ENCODE measurements around the gene AP5S1. TPM values are rescaled to one million over a fixed set of nuclear protein-coding genes. Genes with fewer than 3 reads are reported as not detected.

The AP5S1 gene
- total RNA-seq, 1 experiment from 2014 or later: 3.9 TPM

DNA sequence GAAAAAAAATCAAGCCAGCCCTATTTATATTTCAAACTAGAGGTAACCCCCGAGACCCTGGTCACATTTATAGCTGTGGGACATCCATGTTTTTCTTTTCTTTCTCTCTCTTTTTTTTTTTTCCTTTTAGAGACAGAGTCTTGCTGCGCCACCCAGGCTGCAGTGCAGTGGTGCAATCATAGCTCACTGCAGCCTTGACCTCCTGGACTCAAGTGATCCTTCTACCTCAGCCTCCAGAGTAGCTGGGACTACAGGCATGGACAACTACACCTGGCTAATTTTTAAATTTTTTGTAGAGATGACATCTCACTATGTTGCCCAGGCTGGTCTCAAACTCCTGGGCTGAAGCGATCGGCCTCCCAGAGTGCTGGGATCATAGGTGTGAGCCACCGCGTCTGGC lies 38.3 kb downstream of the AP5S1 start:
- H2BK20ac ChIP-seq (ENCODE audit: low read depth, low read length, poor library complexity, severe bottlenecking): no peak overlapping the region
- H2BK120ac ChIP-seq (ENCODE audit: low read depth, low read length, poor library complexity, severe bottlenecking): no peak overlapping the region
- no peak overlapping the region for H4K91ac ChIP-seq (ENCODE audit: insufficient read length, low read depth, low read length)
- H3K27ac ChIP-seq (ENCODE audit: insufficient read length, low read depth, low read length): no peak overlapping the region
- no peak overlapping the region for H2BK5ac ChIP-seq (ENCODE audit: insufficient read length, low read length)
- Mint-ChIP-seq H3K27me3 (ENCODE audit: low read depth) (peaks cover 2% of the 10 kb centered on the region), H3K9me3 (peaks cover 0 to 4% of the 10 kb centered on the region in 2 experiments; a peak in 2 of 5 replicates), H3K27ac (no peak overlapping the region), H3K4me1 (peaks cover 0 to 2% of the 10 kb centered on the region in 2 experiments; a peak in 1 of 4 replicates), H3K4me3 (no peak overlapping the region), H3K36me3 (ENCODE audit: insufficient read depth in 1 of 3, low read depth in 3 of 3) (peaks cover 40 to 77% (median 64%) of the 10 kb centered on the region in 3 experiments)
- H2AFZ ChIP-seq (ENCODE audit: low read length): no peak overlapping the region
- no peak overlapping the region for H4K5ac ChIP-seq (ENCODE audit: insufficient read length, low read depth, low read length)
- no peaks in the 10 kb centered on the region for H3K79me2 ChIP-seq (ENCODE audit: insufficient read depth, low read length)
- H3K56ac ChIP-seq (ENCODE audit: insufficient read length, low read depth, low read length): no peak overlapping the region
- no peak overlapping the region for H3K9ac ChIP-seq (ENCODE audit: extremely low read depth, insufficient read length, low read length)
- no peak overlapping the region for H3K4me2 ChIP-seq (ENCODE audit: insufficient read depth, insufficient read length, low read length)
- H3K4me1 ChIP-seq (ENCODE audit: insufficient read depth, low read length): no peaks in the 10 kb centered on the region
- H3K79me1 ChIP-seq (ENCODE audit: insufficient read depth, low read depth, low read length, poor library complexity, severe bottlenecking): no peaks in the 10 kb centered on the region
- WGBS (ENCODE audit: extremely low coverage, insufficient read length, low lambda C conversion rate): no CpG with 5 or more reads among the region's 6 CpGs
- no peak overlapping the region for H3K14ac ChIP-seq (ENCODE audit: insufficient read depth, low read length)
- H2BK12ac ChIP-seq (ENCODE audit: insufficient read length, low read depth, low read length): no peak overlapping the region
- no peak for DNase-seq
- H4K20me1 ChIP-seq (ENCODE audit: control insufficient read depth, insufficient read depth, insufficient read length): no peaks in the 10 kb centered on the region
- no peaks in the 10 kb centered on the region for H3K27me3 ChIP-seq (ENCODE audit: insufficient read depth, low read length)
- H3K9me3 ChIP-seq (ENCODE audit: control insufficient read depth, low read depth, low read length): no peaks in the 10 kb centered on the region
- H3K23ac ChIP-seq (ENCODE audit: insufficient read length, low read depth, low read length): no peak overlapping the region
- no peak overlapping the region for H4K8ac ChIP-seq (replicated peaks; ENCODE audit: insufficient read length, low read depth, low read length)
- no peak overlapping the region for H3K4ac ChIP-seq (ENCODE audit: low read depth, low read length)
- H3K18ac ChIP-seq (ENCODE audit: insufficient read length, low read depth, low read length): no peak overlapping the region
- no peak overlapping the region for H2BK15ac ChIP-seq (ENCODE audit: low read depth, low read length)
- H3K23me2 ChIP-seq (ENCODE audit: insufficient read length, low read depth, low read length, poor library complexity, severe bottlenecking): no peaks in the 10 kb centered on the region
- H3T11ph ChIP-seq (ENCODE audit: low read length): no peak overlapping the region
- TF ChIP-seq, protein P1, sequence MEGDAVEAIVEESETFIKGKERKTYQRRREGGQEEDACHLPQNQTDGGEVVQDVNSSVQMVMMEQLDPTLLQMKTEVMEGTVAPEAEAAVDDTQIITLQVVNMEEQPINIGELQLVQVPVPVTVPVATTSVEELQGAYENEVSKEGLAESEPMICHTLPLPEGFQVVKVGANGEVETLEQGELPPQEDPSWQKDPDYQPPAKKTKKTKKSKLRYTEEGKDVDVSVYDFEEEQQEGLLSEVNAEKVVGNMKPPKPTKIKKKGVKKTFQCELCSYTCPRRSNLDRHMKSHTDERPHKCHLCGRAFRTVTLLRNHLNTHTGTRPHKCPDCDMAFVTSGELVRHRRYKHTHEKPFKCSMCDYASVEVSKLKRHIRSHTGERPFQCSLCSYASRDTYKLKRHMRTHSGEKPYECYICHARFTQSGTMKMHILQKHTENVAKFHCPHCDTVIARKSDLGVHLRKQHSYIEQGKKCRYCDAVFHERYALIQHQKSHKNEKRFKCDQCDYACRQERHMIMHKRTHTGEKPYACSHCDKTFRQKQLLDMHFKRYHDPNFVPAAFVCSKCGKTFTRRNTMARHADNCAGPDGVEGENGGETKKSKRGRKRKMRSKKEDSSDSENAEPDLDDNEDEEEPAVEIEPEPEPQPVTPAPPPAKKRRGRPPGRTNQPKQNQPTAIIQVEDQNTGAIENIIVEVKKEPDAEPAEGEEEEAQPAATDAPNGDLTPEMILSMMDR (conservative IDR thresholded peaks at IDR 0.05): no peak
- no peak overlapping the region for H2AK5ac ChIP-seq (ENCODE audit: insufficient read length, low read length)
